HEK293T (cell line): Measurements from ENCODE around the gene IGF2BP3.
"Not testable (repeated sequence)": the region's sequence is repeated elsewhere in the genome, so short reads cannot be mapped to it uniquely, and the experiment has no call there.

Experiments
- CTCF ChIA-PET: fragments of 350-600 bp; formaldehyde crosslinking; extraction: SDS; loops from one replicate; lab custom pipeline; 2021; ENCODE audit warnings: antibody characterized with exemption, inconsistent platforms; lab: Yijun Ruan, JAX
- POLR2A ChIA-PET: fragments of 350-600 bp; formaldehyde crosslinking; extraction: SDS; loops from one replicate; lab custom pipeline; 2020; ENCODE audit warnings: antibody characterized with exemption, inconsistent platforms; lab: Yijun Ruan, JAX
- DNase-seq: peaks from one replicate; pipeline ENCODE4 v3.0.0; 2012; ENCODE audit warnings: mixed read lengths; ENCODE audit errors: extremely low spot score
- ARNT ChIP-seq: fragments of 450-650 bp; IDR thresholded peaks from 2 replicates; pipeline ENCODE4 v1.6.1; 2017; ENCODE audit warnings: mild to moderate bottlenecking
- BHLHE40 ChIP-seq: fragments of 450-650 bp; IDR thresholded peaks from 2 replicates; pipeline ENCODE4 v1.6.1; 2016; ENCODE audit warnings: mild to moderate bottlenecking, moderate library complexity, borderline replicate concordance
- CTBP1 ChIP-seq: fragments of 450-650 bp; IDR thresholded peaks from 2 replicates; pipeline ENCODE4 v1.6.1; 2016; ENCODE audit warnings: borderline replicate concordance
- ELF4 ChIP-seq: fragments of 450-650 bp; IDR thresholded peaks from 2 replicates; pipeline ENCODE4 v1.6.1; 2017; ENCODE audit warnings: antibody characterized with exemption
- FOXA1 ChIP-seq: fragments of 450-650 bp; IDR thresholded peaks from 2 replicates; pipeline ENCODE4 v1.6.1; 2016; ENCODE audit warnings: mild to moderate bottlenecking
- FOXK2 ChIP-seq: fragments of 450-650 bp; IDR thresholded peaks from 2 replicates; pipeline ENCODE4 v1.6.1; 2016; ENCODE audit warnings: mild to moderate bottlenecking
- FOXM1 ChIP-seq: fragments of 450-650 bp; IDR thresholded peaks from 2 replicates; pipeline ENCODE4 v1.6.1; 2017; ENCODE audit warnings: mild to moderate bottlenecking, borderline replicate concordance
- HDGF ChIP-seq: fragments of 450-650 bp; IDR thresholded peaks from 2 replicates; pipeline ENCODE4 v1.6.1; 2017; ENCODE audit warnings: antibody characterized with exemption, borderline replicate concordance
- L3MBTL2 ChIP-seq: fragments of 450-650 bp; conservative IDR thresholded peaks from 2 replicates; pipeline ENCODE4 v1.6.1; 2016; ENCODE audit warnings: mild to moderate bottlenecking
- LEF1 ChIP-seq: fragments of 450-650 bp; IDR thresholded peaks from 2 replicates; pipeline ENCODE4 v1.6.1; 2017; ENCODE audit warnings: mild to moderate bottlenecking, borderline replicate concordance
- NFRKB ChIP-seq: fragments of 450-650 bp; IDR thresholded peaks from 2 replicates; pipeline ENCODE4 v1.6.1; 2016; ENCODE audit warnings: mild to moderate bottlenecking, moderate library complexity
- PKNOX1 ChIP-seq: fragments of 450-650 bp; IDR thresholded peaks from 2 replicates; pipeline ENCODE4 v1.6.1; 2016
- SP1 ChIP-seq: fragments of 450-650 bp; IDR thresholded peaks from 2 replicates; pipeline ENCODE4 v1.6.1; 2017
- SUZ12 ChIP-seq: fragments of 450-650 bp; IDR thresholded peaks from 2 replicates; pipeline ENCODE4 v1.6.1; 2016; ENCODE audit warnings: mild to moderate bottlenecking
- TARDBP ChIP-seq: fragments of 450-650 bp; IDR thresholded peaks from 2 replicates; pipeline ENCODE4 v1.6.1; 2016
- ZNF384 ChIP-seq: fragments of 450-650 bp; IDR thresholded peaks from 2 replicates; pipeline ENCODE4 v1.6.1; 2016

IGF2BP3 gene

GRCh38 chr7:23405240-23405618, 65.1 kb downstream of the IGF2BP3 start:
- DNase-seq, result no peak
- TF ChIP-seq FOXK2 (no peak), LEF1 (no peak), ARNT (no peak), NFRKB (no peak)
- ChIA-PET POLR2A (no interaction called here), CTCF (no interaction called here)

- CTCF ChIA-PET, result interaction anchor here (0.7 kb wide), 2 partner anchors 20 to 295 kb away, joined by 3 to 7 read pairs; no protein-coding TSS in a partner anchor
- no peak for TF ChIP-seq SUZ12
- no peak for TF ChIP-seq ZNF384
- no peak for TF ChIP-seq ELF4
- POLR2A ChIA-PET, result no interaction called here
- no peak for DNase-seq
These were observed 65.6 kb downstream of the IGF2BP3 start for GRCh38 chr7:23404546-23405239.

- TF ChIP-seq PKNOX1, result no peak
- TF ChIP-seq BHLHE40, result no peak
- TF ChIP-seq SP1, result no peak
- TF ChIP-seq ARNT, result no peak
- TF ChIP-seq FOXK2, result no peak
- no peak for TF ChIP-seq ZNF384
- TF ChIP-seq HDGF, result no peak
- TF ChIP-seq L3MBTL2, result no peak
- TF ChIP-seq FOXM1, result no peak
- TF ChIP-seq TARDBP, result no peak
- no peak for TF ChIP-seq SUZ12
- TF ChIP-seq CTBP1, result no peak
- no peak for TF ChIP-seq FOXA1
- no peak for TF ChIP-seq ELF4
- no peak for TF ChIP-seq LEF1
- no peak for TF ChIP-seq NFRKB
- ChIA-PET CTCF (interaction anchor here (0.7 kb wide), 2 partner anchors 19 to 294 kb away, joined by 3 to 7 read pairs; no protein-coding TSS in a partner anchor), POLR2A (no interaction called here)
- no peak for DNase-seq
These were observed 66.3 kb downstream of the IGF2BP3 start for GRCh38 chr7:23403970-23404369.

GRCh38 chr7:23398090-23398489, 72.2 kb downstream of the IGF2BP3 start:
- CTCF ChIA-PET, POLR2A ChIA-PET, DNase-seq: not testable (repeated sequence)

- TF ChIP-seq NFRKB, result no peak
- no peak for TF ChIP-seq FOXM1
- TF ChIP-seq L3MBTL2, result no peak
- TF ChIP-seq FOXA1, result no peak
- TF ChIP-seq ZNF384, result no peak
- DNase-seq, result no peak
- POLR2A ChIA-PET, result no interaction called here
- CTCF ChIA-PET, result interaction anchor here (0.6 kb wide), 1 partner anchor 193 kb away, joined by 3 read pairs; no protein-coding TSS in a partner anchor
These were observed 73.0 kb downstream of the IGF2BP3 start for GRCh38 chr7:23397241-23397640.

GRCh38 chr7:23396222-23397015, 73.9 kb downstream of the IGF2BP3 start:
- POLR2A ChIA-PET, result no interaction called here
- DNase-seq, result no peak
- CTCF ChIA-PET, result no interaction called here
- TF ChIP-seq ARNT (no peak), HDGF (no peak), PKNOX1 (no peak), CTBP1 (no peak), ELF4 (no peak), SUZ12 (no peak), BHLHE40 (no peak), SP1 (no peak), L3MBTL2 (no peak), FOXM1 (no peak), FOXA1 (no peak), FOXK2 (no peak), ZNF384 (no peak), TARDBP (no peak), LEF1 (no peak), NFRKB (no peak)
